H54 (cell line): ENCODE measurements around the gene SULT2B1.
"Not testable (repeated sequence)": the region's sequence is repeated elsewhere in the genome, so short reads cannot be mapped to it uniquely, and the experiment has no call there.

ENCODE experiments used
- DNase-seq: peaks from one replicate; pipeline ENCODE4 v3.0.0; 2011; ENCODE audit warnings: low spot score, mixed read lengths; ENCODE audit not compliant: insufficient read length
- FAIRE-seq: peaks from 3 replicates; lab custom pipeline; 2011; peaks lifted over from hg19 to GRCh38; lab: Jason Lieb, UNC
- POLR2A ChIP-seq: IDR thresholded peaks from 2 replicates; pipeline ENCODE4 v1.6.1; 2011; ENCODE audit warnings: low read depth, mild to moderate bottlenecking, low read length

The SULT2B1 gene

GRCh38 chr19:48513289-48514122, 38.5 kb upstream of the SULT2B1 start:
- DNase-seq (peak; percentile 70), FAIRE-seq (no peak)

GRCh38 chr19:48514123-48514458, 37.9 kb upstream of the SULT2B1 start:
- TF ChIP-seq POLR2A, result no peak
- no peak for FAIRE-seq
- no peak for DNase-seq

More at GRCh38 chr19:48513289-48514122, 38.5 kb upstream of the SULT2B1 start:
- TF ChIP-seq POLR2A, result no peak

GRCh38 chr19:48516536-48516935, 35.4 kb upstream of the SULT2B1 start:
- TF ChIP-seq POLR2A, result no peak
- no peak for DNase-seq
- FAIRE-seq, result no peak

- no peak for TF ChIP-seq POLR2A
- DNase-seq, result no peak
- FAIRE-seq, result no peak
Measured at GRCh38 chr19:48518207-48518606, 33.8 kb upstream of the SULT2B1 start.

GRCh38 chr19:48519426-48519825, 32.5 kb upstream of the SULT2B1 start:
- not testable (repeated sequence) for FAIRE-seq, DNase-seq

GRCh38 chr19:48520134-48520533, 31.8 kb upstream of the SULT2B1 start:
- DNase-seq (no peak), FAIRE-seq (no peak)
- no peak for TF ChIP-seq POLR2A

- DNase-seq (no peak), FAIRE-seq (no peak)
- no peak for TF ChIP-seq POLR2A
Measured at GRCh38 chr19:48524221-48524620, 27.8 kb upstream of the SULT2B1 start.

GRCh38 chr19:48524732-48525131, 27.2 kb upstream of the SULT2B1 start:
- no peak for TF ChIP-seq POLR2A
- DNase-seq (no peak), FAIRE-seq (no peak)

GRCh38 chr19:48529156-48529555, 22.8 kb upstream of the SULT2B1 start:
- DNase-seq, result no peak
- no peak for FAIRE-seq
- TF ChIP-seq POLR2A, result no peak

GRCh38 chr19:48530066-48530720, 21.8 kb upstream of the SULT2B1 start:
- DNase-seq (no peak), FAIRE-seq (no peak)
- no peak for TF ChIP-seq POLR2A

- no peak for TF ChIP-seq POLR2A
- FAIRE-seq, result no peak
- no peak for DNase-seq
Measured at GRCh38 chr19:48530770-48531169, 21.2 kb upstream of the SULT2B1 start.

GRCh38 chr19:48533770-48534169, 18.2 kb upstream of the SULT2B1 start:
- DNase-seq (no peak), FAIRE-seq (no peak)
- TF ChIP-seq POLR2A, result no peak

GRCh38 chr19:48537541-48537940, 14.4 kb upstream of the SULT2B1 start:
- FAIRE-seq (no peak), DNase-seq (no peak)
- TF ChIP-seq POLR2A, result no peak

GRCh38 chr19:48538057-48538456, 13.9 kb upstream of the SULT2B1 start:
- DNase-seq, FAIRE-seq: not testable (repeated sequence)
